OCI-LY3 (cell line): ENCODE results near the gene NCBP3.

Experiments
- EZH2phosphoT487 ChIP-seq: fragments of 200-600 bp; shearing (Covaris generic); IDR thresholded peaks from 2 replicates; pipeline ENCODE4 v1.6.1; 2018; ENCODE audit warnings: antibody characterized with exemption, mixed run types, low read depth
- TF ChIP-seq, protein P1 (sequence below): fragments of 200-600, 300-600 bp; sonication (generic); IDR thresholded peaks from 2 replicates; pipeline ENCODE4 v1.5.1; 2014; ENCODE audit warnings: antibody characterized with exemption, low read length, low read depth

DNA sequence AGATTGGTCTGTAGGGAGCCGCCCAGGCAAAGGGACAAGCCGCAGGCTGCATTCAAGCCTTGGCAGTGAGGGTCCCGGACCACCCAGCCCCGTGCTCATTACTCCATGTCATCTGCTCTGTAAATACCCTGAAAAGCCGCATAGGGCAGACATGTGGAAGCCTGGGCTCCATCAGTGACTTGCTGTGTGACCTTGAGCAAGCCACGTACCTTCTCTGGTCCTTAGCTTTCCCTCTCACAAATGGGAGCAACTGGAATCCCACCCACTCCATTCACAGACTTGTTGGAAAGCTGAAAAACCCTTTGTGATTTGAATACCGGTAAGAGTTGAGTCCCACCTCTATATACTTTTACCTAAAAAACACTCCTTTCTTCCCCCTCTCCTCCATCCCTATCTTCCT, 34.9 kb upstream of the NCBP3 start:
- TF ChIP-seq, protein P1, sequence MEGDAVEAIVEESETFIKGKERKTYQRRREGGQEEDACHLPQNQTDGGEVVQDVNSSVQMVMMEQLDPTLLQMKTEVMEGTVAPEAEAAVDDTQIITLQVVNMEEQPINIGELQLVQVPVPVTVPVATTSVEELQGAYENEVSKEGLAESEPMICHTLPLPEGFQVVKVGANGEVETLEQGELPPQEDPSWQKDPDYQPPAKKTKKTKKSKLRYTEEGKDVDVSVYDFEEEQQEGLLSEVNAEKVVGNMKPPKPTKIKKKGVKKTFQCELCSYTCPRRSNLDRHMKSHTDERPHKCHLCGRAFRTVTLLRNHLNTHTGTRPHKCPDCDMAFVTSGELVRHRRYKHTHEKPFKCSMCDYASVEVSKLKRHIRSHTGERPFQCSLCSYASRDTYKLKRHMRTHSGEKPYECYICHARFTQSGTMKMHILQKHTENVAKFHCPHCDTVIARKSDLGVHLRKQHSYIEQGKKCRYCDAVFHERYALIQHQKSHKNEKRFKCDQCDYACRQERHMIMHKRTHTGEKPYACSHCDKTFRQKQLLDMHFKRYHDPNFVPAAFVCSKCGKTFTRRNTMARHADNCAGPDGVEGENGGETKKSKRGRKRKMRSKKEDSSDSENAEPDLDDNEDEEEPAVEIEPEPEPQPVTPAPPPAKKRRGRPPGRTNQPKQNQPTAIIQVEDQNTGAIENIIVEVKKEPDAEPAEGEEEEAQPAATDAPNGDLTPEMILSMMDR: no peak
- TF ChIP-seq EZH2phosphoT487: no peak
